ENCODE measurements around the gene TOR3A. TPM values are rescaled to one million over a fixed set of nuclear protein-coding genes. Genes with fewer than 3 reads are reported as not detected.
A peak's percentile ranks its signal among the peaks of the same experiment; 100 is the strongest.

TOR3A gene
- total RNA-seq, 1 experiment from 2014 or later, result 70.8 TPM

- H3K9me3 ChIP-seq (ENCODE audit: low read length), result no peaks in the 10 kb centered on the region
- peak; percentile 71 for TF ChIP-seq CTCF (conservative IDR thresholded peaks at IDR 0.05; ENCODE audit: low read depth, low read length)
- no peak for TF ChIP-seq EZH2 (IDR thresholded peaks at IDR 0.05; ENCODE audit: low read length, unreplicated experiment)
- no peaks in the 10 kb centered on the region; the same call in 1 of the 2 replicates for H3K36me3 ChIP-seq (ENCODE audit: low read depth, low read length)
- peak; percentile 75 for DNase-seq
- H3K4me3 ChIP-seq (ENCODE audit: low read length), result no peak overlapping the region
- intact Hi-C loops (cut with micrococcal nuclease), result loop anchor here (2.0 kb wide), 3 partner anchors 42 to 116 kb away; no protein-coding TSS in a partner anchor
- no TSS peak for BruUV-seq (replicated peaks)
- no peak overlapping the region for H3K27ac ChIP-seq (ENCODE audit: low read length)
- peak; percentile 8; the same call in 1 of the 2 replicates for ATAC-seq
- no peaks in the 10 kb centered on the region for H3K27me3 ChIP-seq (ENCODE audit: low read length)
- H3K4me1 ChIP-seq (ENCODE audit: insufficient read depth, low read length), result peaks cover 35% of the 10 kb centered on the region
- H3K9ac ChIP-seq (ENCODE audit: low read length), result no peak overlapping the region
- ChIA-PET CTCF (interaction anchor here (0.5 to 0.6 kb wide), 2 partner anchors 160 to 161 kb away, joined by 3 to 7 read pairs; no protein-coding TSS in a partner anchor), POLR2A (ENCODE audit: unreplicated experiment) (no interaction called here)
- H3K4me2 ChIP-seq (ENCODE audit: low read length), result no peak overlapping the region
- no peaks in the 10 kb centered on the region for H3K9me2 ChIP-seq (replicated peaks; ENCODE audit: low read length)
- H3K79me2 ChIP-seq (ENCODE audit: low read length), result peaks cover 27% of the 10 kb centered on the region
- H3F3A ChIP-seq (ENCODE audit: low read length, unreplicated experiment), result no peaks in the 10 kb centered on the region
- H4K20me1 ChIP-seq (ENCODE audit: low read length), result no peaks in the 10 kb centered on the region
- no peak overlapping the region for H2AFZ ChIP-seq (ENCODE audit: low read length)
These were observed 2.6 kb upstream of the TOR3A start for GRCh38 chr1:179079113-179079761.

GRCh38 chr1:179080866-179081686 is 794 bp upstream of the TOR3A start:
- Histone ChIP-seq H3K79me2 (ENCODE audit: low read length) (peaks cover 42% of the 10 kb centered on the region), H2AFZ (ENCODE audit: low read length) (peak overlapping the region; percentile 54), H3K4me2 (ENCODE audit: low read length) (peak overlapping the region; percentile 95), H3F3A (ENCODE audit: low read length, unreplicated experiment) (no peaks in the 10 kb centered on the region), H4K20me1 (ENCODE audit: low read length) (no peaks in the 10 kb centered on the region), H3K9me2 (replicated peaks; ENCODE audit: low read length) (no peaks in the 10 kb centered on the region), H3K27me3 (ENCODE audit: low read length) (no peaks in the 10 kb centered on the region), H3K4me3 (ENCODE audit: low read length) (peak overlapping the region; percentile 84), H3K9me3 (ENCODE audit: low read length) (no peaks in the 10 kb centered on the region), H3K9ac (ENCODE audit: low read length) (peak overlapping the region; percentile 88), H3K4me1 (ENCODE audit: insufficient read depth, low read length) (peaks cover 31% of the 10 kb centered on the region), H3K36me3 (ENCODE audit: low read depth, low read length) (no peaks in the 10 kb centered on the region), H3K27ac (ENCODE audit: low read length) (peak overlapping the region; percentile 41)
- intact Hi-C loops (cut with micrococcal nuclease), result loop anchor here (2.0 to 5.0 kb wide), 2 partner anchors 212 to 286 kb away; partner anchors contain the start of genes AXDND1 and SOAT1
- POLR2A ChIA-PET (ENCODE audit: unreplicated experiment), result interaction anchor here (0.6 kb wide), 1 partner anchor 37 kb away, joined by 3 read pairs; no protein-coding TSS in a partner anchor
- no peak for DNase-seq
- no peak; the same call in 1 of the 2 replicates for ATAC-seq
- TF ChIP-seq EZH2 (IDR thresholded peaks at IDR 0.05; ENCODE audit: low read length, unreplicated experiment), result no peak
- no peak for TF ChIP-seq EZH2phosphoT487 (IDR thresholded peaks at IDR 0.05; ENCODE audit: borderline replicate concordance, low read length)
- TF ChIP-seq CTCF (conservative IDR thresholded peaks at IDR 0.05; ENCODE audit: low read depth, low read length), result no peak
- TSS peak; percentile 87 for BruUV-seq (replicated peaks)
- CTCF ChIA-PET, result no interaction called here

Measured in PC-3 (cell line).